Central memory CD4-positive, alpha-beta T cell (primary cell): Measurements from ENCODE around the gene PCDHB13.
A peak's percentile ranks its signal among the peaks of the same experiment; 100 is the strongest.
"Not testable (repeated sequence)": the region's sequence is repeated elsewhere in the genome, so short reads cannot be mapped to it uniquely, and the experiment has no call there.

ENCODE experiments used
- DNase-seq: peaks from one replicate; pipeline ENCODE4 v3.0.0; 2022

The PCDHB13 gene

GRCh38 chr5:141208478-141208877, 5.2 kb upstream of the PCDHB13 start, which contains the start of gene PCDHB12:
TSS of gene PCDHB12 (plus strand) at chr5:141208719. CDS start at chr5:141208908, 189 bp downstream.
- DNase-seq, result no peak

- DNase-seq, result not testable (repeated sequence)
Measured at GRCh38 chr5:141210281-141210680, 3.4 kb upstream of the PCDHB13 start.

- DNase-seq, result not testable (repeated sequence)
Measured at GRCh38 chr5:141210849-141211248, 2.9 kb upstream of the PCDHB13 start.

- not testable (repeated sequence) for DNase-seq
Measured at GRCh38 chr5:141214583-141214982, 864 bp downstream of the PCDHB13 start.

GRCh38 chr5:141215504-141215903, 1.8 kb downstream of the PCDHB13 start:
- not testable (repeated sequence) for DNase-seq

- DNase-seq, result not testable (repeated sequence)
Measured at GRCh38 chr5:141216035-141216434, 2.3 kb downstream of the PCDHB13 start.

DNA sequence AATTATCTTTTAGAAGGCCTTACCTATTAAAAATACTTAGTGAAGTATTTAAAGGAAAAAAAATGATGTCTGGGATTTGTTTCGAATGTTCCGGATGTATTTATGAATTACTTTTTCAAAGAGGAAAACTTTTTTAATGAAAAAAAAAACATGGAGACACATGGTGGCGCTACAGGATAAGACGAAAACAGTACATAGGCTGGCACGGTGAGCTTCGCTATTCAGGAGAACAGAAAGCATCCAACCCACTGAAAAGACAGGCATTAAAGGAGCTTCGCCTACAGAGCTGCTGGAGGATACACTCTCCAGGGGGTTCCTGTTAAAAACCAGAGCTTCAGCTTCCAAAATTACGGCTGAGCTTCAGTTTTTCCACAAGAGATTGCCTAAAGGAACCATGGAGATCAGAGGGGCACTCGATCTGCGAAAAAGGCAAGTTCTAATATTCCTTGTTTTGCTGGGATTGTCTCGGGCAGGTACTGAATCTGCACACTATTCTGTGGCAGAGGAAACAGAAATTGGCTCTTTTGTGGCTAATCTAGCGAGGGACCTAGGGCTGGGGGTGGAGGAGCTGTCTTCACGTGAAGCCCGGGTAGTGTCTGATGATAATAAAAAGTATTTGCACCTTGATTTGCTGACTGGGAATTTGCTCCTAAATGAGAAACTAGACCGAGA, 9.5 kb downstream of the PCDHB13 start, which contains the start of gene PCDHB14:
Gene PCDHB14 (plus strand): TSS at position 232 of the 672 bp plus-strand sequence. CDS start 163 bp downstream, at position 395.
- no peak for DNase-seq

GRCh38 chr5:141224844-141225243, 11.1 kb downstream of the PCDHB13 start:
- DNase-seq, result not testable (repeated sequence)

- DNase-seq, result not testable (repeated sequence)
Measured at GRCh38 chr5:141225421-141225820, 11.7 kb downstream of the PCDHB13 start.

GRCh38 chr5:141234109-141234667, 20.5 kb downstream of the PCDHB13 start:
- DNase-seq, result no peak

GRCh38 chr5:141235922-141236321, 22.2 kb downstream of the PCDHB13 start:
- not testable (repeated sequence) for DNase-seq

- DNase-seq, result no peak
Measured at GRCh38 chr5:141236516-141237313, 23.0 kb downstream of the PCDHB13 start.

- DNase-seq, result no peak
Measured at GRCh38 chr5:141241496-141241895, 27.8 kb downstream of the PCDHB13 start.

- peak; percentile 5 for DNase-seq
Measured at GRCh38 chr5:141245250-141245717, 31.6 kb downstream of the PCDHB13 start, which contains the start of gene PCDHB15. TSS of gene PCDHB15 (plus strand) at chr5:141245395. CDS start at chr5:141245579, 184 bp downstream.

DNA sequence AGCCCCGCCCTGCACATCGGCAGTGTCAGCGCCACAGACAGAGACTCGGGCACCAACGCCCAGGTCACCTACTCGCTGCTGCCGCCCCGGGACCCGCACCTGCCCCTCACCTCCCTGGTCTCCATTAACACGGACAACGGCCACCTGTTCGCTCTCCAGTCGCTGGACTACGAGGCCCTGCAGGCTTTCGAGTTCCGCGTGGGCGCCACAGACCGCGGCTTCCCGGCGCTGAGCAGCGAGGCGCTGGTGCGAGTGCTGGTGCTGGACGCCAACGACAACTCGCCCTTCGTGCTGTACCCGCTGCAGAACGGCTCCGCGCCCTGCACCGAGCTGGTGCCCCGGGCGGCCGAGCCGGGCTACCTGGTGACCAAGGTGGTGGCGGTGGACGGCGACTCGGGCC, 33.3 kb downstream of the PCDHB13 start:
- not testable (repeated sequence) for DNase-seq

DNA sequence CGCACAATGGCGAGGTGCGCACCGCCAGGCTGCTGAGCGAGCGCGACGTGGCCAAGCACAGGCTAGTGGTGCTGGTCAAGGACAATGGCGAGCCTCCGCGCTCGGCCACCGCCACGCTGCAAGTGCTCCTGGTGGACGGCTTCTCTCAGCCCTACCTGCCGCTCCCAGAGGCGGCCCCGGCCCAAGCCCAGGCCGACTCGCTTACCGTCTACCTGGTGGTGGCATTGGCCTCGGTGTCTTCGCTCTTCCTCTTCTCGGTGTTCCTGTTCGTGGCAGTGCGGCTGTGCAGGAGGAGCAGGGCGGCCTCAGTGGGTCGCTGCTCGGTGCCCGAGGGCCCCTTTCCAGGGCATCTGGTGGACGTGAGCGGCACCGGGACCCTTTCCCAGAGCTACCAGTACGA, 33.7 kb downstream of the PCDHB13 start:
- DNase-seq, result not testable (repeated sequence)

- no peak for DNase-seq
Measured at GRCh38 chr5:141250576-141250975, 36.9 kb downstream of the PCDHB13 start.

- no peak for DNase-seq
Measured at GRCh38 chr5:141258464-141258863, 44.7 kb downstream of the PCDHB13 start.

GRCh38 chr5:141258948-141259347, 45.2 kb downstream of the PCDHB13 start:
- no peak for DNase-seq

GRCh38 chr5:141260458-141261237, 46.9 kb downstream of the PCDHB13 start:
- DNase-seq, result no peak

DNA sequence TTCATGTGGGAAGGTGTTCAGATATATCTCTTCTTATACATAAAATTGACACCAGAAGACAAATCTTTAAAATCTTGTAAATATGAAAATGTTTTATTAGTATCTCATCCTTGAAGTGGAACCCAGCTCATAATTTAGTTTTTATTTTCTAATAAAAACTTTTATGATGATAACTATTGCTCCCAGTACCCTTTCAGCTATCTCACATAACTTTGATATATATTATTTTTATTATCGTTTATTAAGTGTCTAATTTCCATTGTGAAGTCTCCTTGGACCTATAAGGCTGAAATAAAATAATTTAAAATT, 47.5 kb downstream of the PCDHB13 start:
- DNase-seq, result no peak
